IPS DF 4.7 (cell line): Measurements from ENCODE around the gene ROR1.

Experiments used
- DNase-seq: peaks from one replicate; pipeline ENCODE4 v3.0.0-alpha.2; 2013; ENCODE audit warnings: low spot score; ENCODE audit errors: extremely low read depth

Gene ROR1

DNA sequence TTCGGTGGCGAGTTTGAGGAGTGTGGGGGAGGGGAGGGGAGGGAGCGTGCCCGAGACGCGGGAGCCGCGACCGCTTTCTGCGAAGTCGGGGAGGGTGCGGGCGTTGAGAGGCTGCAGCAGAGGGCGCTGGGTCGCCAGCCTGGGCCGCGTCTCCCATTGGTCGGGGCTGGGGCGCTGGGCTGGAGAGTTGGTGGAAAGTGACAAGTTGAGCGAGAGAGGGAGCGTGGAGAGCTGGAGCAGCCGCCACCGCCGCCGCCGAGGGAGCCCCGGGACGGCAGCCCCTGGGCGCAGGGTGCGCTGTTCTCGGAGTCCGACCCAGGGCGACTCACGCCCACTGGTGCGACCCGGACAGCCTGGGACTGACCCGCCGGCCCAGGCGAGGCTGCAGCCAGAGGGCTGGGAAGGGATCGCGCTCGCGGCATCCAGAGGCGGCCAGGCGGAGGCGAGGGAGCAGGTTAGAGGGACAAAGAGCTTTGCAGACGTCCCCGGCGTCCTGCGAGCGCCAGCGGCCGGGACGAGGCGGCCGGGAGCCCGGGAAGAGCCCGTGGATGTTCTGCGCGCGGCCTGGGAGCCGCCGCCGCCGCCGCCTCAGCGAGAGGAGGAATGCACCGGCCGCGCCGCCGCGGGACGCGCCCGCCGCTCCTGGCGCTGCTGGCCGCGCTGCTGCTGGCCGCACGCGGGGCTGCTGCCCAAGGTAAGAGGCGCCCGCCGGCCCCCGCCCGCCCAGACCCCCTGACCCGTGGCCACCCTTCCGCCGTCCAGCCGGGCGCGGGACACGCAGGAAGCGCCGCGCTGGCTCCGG is at the start of gene ROR1:
ROR1 (plus strand) TSS at position 203 of the 802 bp plus-strand sequence.
- DNase-seq, result no peak

DNA sequence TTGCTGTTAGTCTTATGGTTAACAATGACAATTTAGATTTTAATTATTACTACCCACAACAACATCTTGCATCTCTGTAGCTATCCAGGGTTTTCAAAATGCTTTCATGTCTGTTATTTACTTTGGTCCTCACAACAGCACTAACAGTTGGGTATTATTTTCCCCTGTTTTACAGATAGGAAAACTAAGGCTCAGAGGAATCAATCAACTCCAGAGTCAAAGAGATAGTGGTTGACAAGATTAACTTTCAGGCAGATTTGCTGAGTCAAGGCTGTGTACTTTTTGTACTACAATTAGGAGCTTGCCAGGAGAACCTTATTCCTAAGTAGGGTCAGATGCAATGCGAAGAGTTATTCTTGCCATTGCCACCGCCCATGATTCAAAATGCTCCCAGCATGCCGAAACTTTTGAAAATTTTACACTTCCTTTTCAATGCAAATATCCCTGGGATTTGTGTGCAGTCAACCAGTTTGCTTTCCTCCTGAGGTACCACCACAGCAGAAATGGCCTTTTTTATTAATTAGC is 49.4 kb upstream of the ROR1 start:
- no peak for DNase-seq

DNA sequence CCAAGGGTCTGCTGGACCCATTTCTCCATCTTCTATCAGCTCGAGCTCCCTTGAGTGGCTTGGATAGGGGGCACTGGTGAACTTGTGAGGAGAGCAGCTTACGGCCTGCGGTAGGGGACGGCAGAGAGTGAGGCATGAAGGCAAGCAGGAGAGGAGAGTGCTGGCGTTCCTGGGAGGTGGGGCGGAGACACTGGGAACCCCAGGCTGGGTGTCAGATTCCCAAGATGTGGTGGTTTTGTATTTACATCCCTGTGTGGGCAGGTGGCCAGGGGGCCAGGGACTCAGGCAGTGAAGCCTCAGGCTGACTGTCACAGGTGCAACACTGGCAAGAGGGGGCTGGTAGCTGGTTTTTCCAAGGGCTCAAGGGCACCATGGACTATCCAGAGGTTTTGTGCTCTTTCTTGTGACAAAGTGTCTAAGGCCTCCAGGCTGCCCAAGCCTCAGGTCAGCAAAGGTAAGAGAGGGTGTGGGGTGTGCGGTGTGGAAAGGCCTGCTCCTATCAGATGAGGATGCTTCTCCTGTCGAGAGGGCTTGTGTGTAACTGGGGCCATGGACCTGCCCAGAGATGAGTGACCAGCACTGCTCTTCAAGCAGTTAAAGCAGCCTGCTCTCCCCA is 45.1 kb upstream of the ROR1 start:
- no peak for DNase-seq

DNA sequence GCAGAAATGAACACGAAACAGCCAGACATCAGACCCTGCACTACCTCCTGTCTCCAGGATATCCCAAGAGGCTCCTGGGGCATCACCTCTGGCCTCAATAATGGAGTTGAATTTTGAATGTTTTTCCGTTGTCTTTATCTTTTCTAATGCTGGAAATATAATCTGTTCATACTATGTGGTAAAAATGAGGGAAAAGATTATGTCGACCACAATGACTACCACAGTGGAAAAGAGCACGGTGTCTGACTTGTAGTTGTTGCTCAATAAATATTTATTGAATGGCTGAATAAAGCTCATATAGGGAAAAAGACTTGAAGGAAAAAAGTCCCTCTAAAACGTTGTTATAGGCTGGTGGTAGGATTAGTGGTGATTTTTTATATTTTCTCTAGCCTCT is 44.6 kb upstream of the ROR1 start:
- DNase-seq, result no peak

DNA sequence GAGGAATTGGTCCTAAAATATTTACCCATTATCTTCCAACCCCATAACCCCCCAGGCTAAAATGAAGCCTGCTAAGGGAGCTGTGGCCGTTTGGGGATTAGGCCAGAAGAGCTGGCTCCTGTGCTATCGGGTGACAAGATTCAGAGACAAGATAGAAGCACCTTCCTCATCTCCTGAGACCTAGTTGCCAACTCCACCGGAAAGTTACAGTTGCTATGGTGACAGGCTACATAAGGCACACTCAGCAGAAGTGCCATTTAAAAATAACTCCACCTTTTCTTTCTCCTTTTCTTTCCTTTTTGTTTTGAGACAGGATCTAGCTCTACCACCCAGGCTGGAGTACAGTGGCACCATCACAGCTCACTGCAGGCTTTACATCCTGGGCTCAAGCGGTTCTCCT is 43.6 kb upstream of the ROR1 start:
- no peak for DNase-seq

DNA sequence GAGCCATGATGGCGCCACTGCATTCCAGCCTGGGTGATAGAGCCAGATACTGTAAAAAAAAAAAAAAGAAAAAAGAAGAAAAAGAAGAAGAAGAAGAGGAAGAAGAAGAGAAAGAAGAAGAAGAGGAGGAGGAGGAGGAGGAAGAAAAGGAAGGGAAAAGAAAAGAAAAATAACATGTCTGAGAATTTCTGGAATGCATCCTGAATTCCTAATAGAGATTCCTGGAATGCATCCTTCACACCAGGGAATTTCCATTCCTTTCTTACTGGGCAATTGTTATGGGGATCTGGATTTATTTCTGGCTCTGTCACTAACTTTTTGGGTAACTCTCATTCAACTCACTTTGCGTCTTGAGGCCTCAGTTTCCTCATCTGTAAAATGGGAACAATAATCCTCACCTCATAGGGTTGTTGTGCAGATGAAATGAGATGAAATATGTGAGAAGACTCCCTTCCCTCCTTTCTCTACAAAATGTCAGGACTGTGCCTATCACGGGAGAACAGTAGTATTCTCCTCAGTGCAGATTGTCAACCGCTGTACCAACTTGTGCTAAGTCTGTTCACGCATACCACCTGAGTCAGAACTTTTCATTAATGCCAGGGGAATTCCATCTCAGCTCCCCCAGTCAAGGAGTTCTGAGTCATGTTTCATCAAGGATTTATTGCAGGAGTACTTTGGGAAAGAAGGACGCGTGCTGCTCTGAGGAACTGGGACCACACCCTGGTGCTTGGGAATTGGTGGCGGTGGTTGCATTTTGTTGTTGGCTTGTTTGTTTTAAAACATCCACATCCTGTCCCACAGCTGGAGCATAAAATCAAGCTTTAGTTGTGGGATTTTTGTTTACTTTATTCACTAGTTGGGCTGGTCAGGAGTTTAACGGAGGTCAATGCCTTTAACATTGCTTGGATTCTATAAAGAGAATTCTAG is 42.4 kb upstream of the ROR1 start:
- DNase-seq, result peak; percentile 64

DNA sequence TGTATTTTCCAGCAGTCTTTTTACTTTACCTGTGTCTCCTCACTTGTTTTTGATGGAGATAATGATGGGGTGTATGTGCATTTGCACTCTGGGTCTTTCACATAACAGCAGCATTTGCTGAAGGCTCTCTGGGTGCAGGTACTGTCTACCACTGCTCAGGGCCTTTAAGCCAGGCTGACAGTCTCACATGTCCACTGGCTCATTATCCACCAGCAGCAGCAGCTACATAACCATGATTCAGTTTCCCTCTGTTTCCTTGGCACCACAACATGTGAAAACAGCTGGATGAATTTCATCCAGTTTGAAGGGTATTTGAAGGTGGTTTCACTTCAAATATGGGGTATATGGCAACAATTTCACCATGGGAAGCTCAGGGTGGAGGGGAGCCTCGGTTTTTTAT is 41.2 kb upstream of the ROR1 start:
- DNase-seq, result no peak

DNA sequence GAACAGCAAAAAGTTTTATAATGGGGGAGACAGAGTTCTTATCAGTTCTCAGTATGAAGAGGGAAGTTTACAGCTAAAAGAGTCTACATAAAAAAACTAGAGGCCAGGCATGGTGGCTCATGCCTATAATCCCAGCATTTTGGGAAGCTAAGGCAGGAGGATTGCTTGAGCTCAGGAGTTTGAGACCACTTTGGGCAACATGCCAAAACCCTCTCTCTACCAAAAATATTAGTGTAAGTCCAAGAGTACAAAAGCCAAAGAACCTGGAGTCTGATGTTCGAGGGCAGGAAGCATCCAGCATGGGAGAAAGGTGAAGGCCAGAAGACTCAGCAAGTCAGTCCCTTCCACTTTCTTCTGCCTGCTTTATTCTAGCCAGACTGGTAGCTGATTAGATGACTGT is 35.0 kb upstream of the ROR1 start:
- DNase-seq, result no peak

DNA sequence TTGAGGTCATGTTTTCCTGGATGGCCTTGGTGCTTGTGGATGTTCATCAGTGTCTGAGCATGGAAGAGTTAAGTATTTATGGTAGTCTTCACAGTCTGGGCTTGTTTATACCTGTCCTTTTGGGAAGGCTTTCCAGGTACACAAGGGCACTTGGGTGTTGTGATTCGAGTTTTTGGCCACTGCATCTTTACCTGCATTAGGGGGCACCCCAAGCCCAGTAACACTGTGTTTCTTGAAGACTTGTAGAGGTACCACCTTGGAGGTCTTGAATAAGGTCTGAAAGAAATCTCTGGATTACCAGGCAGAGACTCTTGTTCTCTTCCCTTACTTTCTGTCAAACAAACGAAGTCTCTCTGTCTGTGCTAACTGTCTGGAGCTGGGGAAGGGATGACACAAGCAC is 34.4 kb upstream of the ROR1 start:
- no peak for DNase-seq

DNA sequence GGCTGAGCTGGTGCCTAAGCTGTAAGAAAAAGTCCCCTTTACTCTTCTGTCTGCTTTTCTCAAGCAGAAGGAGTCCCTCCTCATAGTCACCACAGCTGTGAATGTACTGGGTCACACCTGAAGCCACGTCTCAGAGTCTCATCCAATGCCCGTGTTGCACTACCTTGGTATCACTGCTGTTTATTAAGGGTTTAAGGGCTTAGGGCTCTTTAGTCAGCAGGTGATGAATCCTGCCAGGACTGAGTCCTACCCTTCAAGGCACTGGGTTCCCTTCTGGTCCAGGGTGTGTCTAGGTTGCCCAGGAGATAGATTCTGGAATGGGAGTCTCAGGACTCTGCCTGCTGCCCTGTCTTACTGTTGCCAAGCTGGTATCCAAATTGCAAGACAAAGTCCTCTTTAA is 33.4 kb upstream of the ROR1 start:
- no peak for DNase-seq

DNA sequence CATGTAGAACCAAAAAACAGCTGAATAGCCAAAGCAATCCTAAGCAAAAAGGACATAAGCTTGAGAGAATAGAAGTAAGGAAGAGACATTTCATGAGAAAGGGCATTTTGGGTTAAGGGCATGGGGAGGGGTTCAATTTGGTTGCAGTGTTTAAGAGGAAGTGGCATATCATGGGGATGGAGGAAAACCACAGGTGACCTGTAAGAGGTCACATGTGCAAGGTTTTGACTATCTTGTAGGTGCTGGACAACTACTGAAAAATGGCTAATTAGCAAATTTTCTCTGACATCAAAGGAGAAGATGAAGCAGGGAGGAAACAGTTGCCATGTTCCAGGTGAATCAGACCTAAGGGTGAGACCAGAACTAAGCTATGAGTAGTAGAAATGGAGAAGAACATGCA is 31.3 kb upstream of the ROR1 start:
- no peak for DNase-seq

DNA sequence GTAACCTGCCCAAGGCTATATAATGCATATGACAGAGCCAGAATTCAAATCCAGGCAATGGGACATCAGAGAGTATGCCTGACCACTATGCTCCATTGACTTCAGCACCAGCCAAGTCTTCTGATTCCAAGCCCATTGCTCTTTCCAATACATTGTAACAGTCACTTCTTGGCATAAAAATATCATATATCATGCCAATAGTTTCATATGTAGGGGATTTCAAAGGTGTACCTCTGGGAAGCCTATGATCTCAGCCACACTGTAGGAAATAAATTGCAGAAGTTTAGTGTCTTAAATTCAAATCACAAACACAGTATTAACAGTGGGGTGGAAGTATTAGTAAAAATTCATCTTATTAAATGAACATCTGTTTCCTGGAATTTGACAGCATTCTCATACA is 30.0 kb upstream of the ROR1 start:
- no peak for DNase-seq

DNA sequence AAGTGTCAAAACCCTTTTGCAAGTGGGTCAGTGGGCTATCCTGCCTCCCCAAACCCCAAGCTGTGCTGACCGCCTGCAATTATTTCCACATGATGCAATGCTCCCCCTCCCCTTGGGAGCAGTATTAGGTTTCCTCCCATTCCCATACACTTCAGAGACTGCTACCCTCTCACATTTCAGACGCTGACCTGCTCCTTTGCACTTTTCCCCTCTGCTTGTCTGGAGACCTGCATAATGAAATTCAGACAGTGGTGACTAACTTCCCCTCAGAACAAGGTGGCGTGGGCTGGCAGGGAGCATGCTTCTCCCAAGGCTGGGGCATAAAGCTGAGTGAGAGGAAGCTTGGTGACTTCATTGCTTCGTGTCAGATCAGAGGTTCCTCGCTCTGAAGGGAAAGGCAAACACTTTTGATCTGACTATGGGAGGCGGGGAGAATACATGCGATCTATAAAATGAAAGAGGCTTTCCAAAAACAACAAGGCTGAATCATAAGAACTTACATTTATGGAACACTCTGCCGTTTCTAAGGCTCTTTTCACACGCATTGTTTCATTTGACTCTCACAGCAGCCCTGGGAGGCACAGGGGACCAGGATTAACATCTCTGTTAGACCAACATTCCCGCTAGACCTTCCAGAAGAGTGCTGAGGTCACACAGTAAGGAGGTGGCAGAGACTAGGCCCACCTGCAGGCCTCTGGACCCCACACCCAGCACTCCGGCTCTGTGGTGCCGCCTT is 27.5 kb upstream of the ROR1 start:
- DNase-seq, result no peak

DNA sequence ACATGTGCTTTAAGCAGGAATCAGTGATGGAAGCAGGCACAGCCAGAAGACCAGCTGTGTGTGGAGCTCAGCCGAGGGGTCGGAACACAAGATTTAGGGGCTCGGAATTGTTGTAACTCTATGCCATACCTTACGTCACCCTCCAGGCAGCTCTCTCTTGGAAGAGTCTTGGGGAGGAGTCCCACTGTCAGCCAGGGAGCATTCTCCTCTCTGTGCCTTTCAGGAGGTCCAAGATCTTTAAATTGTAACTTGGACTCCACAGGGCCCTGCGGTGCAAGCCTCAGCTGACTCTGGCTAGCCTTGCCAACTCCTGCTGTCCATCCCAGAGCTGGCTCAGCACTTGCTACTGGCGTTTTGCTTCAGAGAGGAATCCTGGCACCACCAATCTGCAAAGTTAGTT is 26.4 kb upstream of the ROR1 start:
- DNase-seq, result no peak

DNA sequence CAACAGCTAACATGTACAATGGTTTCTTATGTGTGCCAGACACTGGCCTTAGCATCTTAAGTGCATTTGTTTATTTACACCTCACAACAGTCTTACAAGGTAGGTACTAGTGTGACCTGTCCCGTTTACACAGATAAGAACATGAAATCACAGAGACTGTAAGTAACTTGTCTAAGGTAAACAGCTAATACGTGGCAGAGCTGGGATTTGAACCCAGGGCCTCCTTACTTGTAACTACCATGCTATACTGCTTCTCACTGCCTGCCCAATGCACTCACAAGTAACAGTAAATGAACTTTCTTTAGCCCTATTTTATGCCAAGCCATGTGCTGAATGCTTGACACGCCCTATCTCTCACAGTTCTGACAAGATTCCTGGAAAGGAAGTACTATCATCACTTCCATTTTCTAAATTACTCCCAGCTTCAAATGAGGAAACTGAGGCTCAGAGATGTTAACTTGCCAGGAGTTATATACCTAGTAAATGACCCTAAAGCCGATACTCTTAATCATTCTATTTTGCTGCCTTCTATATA is 25.7 kb upstream of the ROR1 start:
- no peak for DNase-seq

DNA sequence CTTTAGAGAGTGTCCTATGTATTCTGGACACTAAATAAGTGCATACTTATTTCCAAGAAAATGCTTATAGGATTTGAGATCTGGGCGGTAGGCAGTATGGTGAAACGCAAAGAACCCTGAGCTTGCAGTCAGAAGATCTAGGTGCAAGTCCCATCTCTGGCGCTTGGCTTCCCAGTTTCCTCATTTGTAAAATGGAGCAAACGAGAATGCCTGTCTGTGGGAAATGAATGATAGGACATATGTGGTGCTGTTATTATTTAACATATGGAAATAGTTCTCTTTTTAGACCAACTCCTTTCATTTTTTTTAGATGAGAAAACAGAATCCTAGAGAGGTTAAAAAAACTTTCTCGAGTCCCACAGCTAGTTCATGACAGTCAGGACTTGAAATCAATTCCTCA is 25.2 kb upstream of the ROR1 start:
- no peak for DNase-seq

DNA sequence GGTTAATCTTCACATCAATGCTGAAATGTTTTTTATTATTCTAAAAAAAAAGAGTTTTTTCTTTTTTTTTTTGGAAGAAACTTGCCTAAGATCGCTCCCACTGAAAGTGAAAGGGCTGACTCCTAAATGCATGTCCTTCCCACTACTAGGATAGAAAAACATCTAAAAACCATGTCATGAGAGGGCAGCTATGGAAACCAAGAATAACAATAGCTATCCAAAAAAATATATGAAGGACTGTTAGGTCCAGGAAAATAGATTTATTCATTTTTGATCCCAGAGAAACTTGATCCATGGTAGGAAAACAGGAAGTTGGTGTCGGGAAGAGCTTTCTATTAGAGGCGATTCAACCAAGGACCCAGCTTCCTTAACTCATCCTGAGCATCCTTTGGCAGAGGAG is 23.1 kb upstream of the ROR1 start:
- no peak for DNase-seq

DNA sequence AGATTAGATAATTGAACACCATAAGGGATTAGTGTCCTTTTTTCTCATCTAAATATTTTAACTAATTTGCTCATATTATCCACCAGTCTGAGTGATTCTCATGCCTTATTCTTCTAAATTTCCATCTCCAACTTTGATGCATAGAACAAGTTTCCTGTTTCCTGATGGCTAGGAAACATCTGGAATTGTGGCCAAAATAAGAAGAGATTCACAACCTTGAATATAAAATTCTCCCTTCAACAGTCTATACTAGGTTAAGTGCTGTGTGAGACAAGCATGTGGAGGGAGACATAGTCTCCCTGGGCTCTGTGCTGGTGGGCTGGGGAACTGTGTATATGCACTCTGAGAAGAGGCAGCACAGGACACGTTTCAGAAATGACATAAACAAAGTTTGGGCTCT is 21.6 kb upstream of the ROR1 start:
- DNase-seq, result no peak

DNA sequence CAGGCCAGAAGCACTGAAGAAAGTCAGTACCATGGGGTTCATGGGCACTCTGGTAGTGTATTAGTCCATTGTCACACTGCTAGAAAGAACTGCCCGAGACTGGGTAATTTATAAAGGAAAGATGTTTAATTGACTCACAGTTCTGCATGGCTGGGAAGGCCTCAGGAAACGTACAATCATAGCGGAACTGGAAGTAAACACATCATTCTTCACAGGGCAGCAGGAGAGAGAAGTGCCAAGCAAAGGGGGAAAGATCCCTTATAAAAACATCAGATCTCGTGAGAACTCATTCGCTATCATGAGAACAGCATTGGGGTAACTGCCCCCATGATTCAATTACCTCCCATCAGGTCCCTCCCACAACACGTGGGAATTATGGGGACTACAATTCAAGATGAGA is 20.2 kb upstream of the ROR1 start:
- DNase-seq, result no peak

DNA sequence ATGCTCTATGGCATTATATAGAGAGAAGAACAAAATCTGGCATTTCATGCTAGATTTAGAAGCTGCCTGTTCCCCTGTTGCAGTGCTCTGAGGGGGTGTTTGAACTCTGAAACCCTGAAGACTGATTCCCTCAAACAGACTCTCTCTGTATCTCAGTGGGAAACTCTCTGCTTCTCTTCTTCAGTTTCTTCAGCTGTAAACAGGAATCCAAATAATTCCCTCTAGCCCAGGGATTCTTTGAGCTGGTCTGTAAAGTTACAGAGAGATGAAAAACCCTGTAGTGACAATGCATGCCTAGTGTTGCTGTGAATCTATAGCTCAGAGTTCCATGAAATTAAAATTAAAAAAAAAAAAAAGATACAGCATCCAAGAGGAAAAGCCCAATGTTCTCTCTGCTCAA is 17.0 kb upstream of the ROR1 start:
- no peak for DNase-seq

DNA sequence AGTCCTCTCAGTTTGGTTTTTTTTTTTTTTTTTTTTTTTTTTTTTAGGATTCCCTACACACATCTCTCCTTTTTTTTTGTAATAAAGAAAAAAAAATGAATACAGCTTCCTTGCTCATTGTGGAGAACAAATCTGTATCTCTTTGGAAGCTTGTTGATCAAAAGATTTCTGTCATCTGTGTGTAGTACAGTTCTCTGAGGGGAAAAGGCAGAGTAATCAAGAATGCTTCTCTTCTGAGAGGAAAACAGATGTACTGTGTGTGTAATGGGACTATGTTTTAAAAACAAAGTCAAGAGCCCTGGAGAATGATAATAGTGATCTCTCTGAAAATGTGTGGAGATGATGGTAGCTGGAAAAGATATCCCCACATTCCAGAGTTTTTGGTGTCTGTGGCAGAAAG is 16.5 kb upstream of the ROR1 start:
- DNase-seq, result no peak
